HCT116 (cell line): ENCODE measurements around the gene FGD4. TPM values are rescaled to one million over a fixed set of nuclear protein-coding genes. Genes with fewer than 3 reads are reported as not detected.

Experiments used
- ATAC-seq: fragments of 200-7000 bp; cut with Tn5 transposase; 2 replicates; pipeline ENCODE4 v1.9.1; 2020; ENCODE audit warnings: mild to moderate bottlenecking, moderate library complexity
- BruUV-seq: library from RNA; stranded (reverse); fragments of 400-500 nt; replicated peaks from 2 replicates; lab custom pipeline; 2021; lab: Mats Ljungman, UMichigan
- CTCF ChIA-PET: fragments of 300-600 bp; sonication (Branson Sonifier 250); formaldehyde crosslinking; loops from one replicate; lab custom pipeline; 2021; ENCODE audit warnings: antibody characterized with exemption; lab: Charles Lee
- POLR2A ChIA-PET: fragments of 300-600, 350-600 bp; sonication (Branson Sonifier 250); formaldehyde crosslinking; loops from one replicate; lab custom pipeline; 2021; ENCODE audit warnings: antibody characterized with exemption; lab: Charles Lee
- RAD21 ChIA-PET, 2 experiments: fragments of 300-600 bp; sonication (Branson Sonifier 250); formaldehyde crosslinking; loops; one replicate each; lab custom pipeline; 2023; ENCODE audit warnings: low total read pairs in 2 of 2; ENCODE audit not compliant: uncharacterized antibody in 2 of 2, unreplicated experiment in 2 of 2, low non-redundant PET in 1 of 2; lab: Charles Lee
- DNase-seq: peaks from one replicate; pipeline ENCODE4 v3.0.0-alpha.2; 2010; ENCODE audit warnings: low read depth, low spot score
- H2AFZ ChIP-seq: fragments of 200-600 bp; shearing (Covaris generic), sonication (generic); 2 replicates; pipeline ENCODE4 v1.6.1; 2017; ENCODE audit warnings: low read depth, mixed run types, mixed read lengths, antibody characterized with exemption, low read length; ENCODE audit not compliant: poor library complexity, severe bottlenecking
- H3K27ac ChIP-seq: 2 replicates; pipeline ENCODE4 v1.5.1; 2012; ENCODE audit warnings: low read depth, low read length
- H3K27me3 ChIP-seq: fragments of 200-600 bp; sonication (generic); 2 replicates; pipeline ENCODE4 v1.6.1; 2016; ENCODE audit warnings: mixed run types, low read length, mixed read lengths; ENCODE audit not compliant: insufficient read depth
- H3K36me3 ChIP-seq, 2 experiments: fragments of 200-500 bp in 1 of 2; fragments of 200-600 bp in 1 of 2; sonication (Bioruptor generic) in 1 of 2; sonication (generic) in 1 of 2; 2 replicates each; pipeline versions ENCODE4 v1.5.1 to v1.6.1; 2014 to 2016; ENCODE audit warnings: low read length in 2 of 2, inconsistent platforms in 1 of 2, mixed read lengths in 1 of 2, mixed run types in 1 of 2; ENCODE audit not compliant: insufficient read depth in 2 of 2, control insufficient read depth in 1 of 2
- H3K4me1 ChIP-seq, 2 experiments: fragments of 200-600 bp in 1 of 2; sonication (generic) in 1 of 2; 2 replicates each; pipeline versions ENCODE4 v1.5.1 to v1.6.1; 2012 to 2017; ENCODE audit warnings: low read length in 2 of 2, inconsistent platforms in 1 of 2, mild to moderate bottlenecking in 1 of 2, mixed read lengths in 1 of 2, mixed run types in 1 of 2, moderate library complexity in 1 of 2; ENCODE audit not compliant: insufficient read depth in 2 of 2, control insufficient read depth in 1 of 2
- H3K4me2 ChIP-seq: fragments of 200-600 bp; sonication (generic); 2 replicates; pipeline ENCODE4 v1.6.1; 2017; ENCODE audit warnings: mixed run types, low read length, mixed read lengths
- H3K4me3 ChIP-seq, 2 experiments: fragments of 200-600 bp in 1 of 2; sonication (generic) in 1 of 2; replicated peaks in 1 of 2; 2 replicates each; pipeline ENCODE4 v1.5.1; 2011 to 2016; ENCODE audit warnings: low read length in 2 of 2, control low read depth in 1 of 2, low read depth in 1 of 2, mild to moderate bottlenecking in 1 of 2, mixed read lengths in 1 of 2, mixed run types in 1 of 2
- H3K79me2 ChIP-seq: fragments of 200-600 bp; sonication (generic); 2 replicates; pipeline ENCODE4 v1.6.1; 2017; ENCODE audit warnings: mild to moderate bottlenecking, mixed run types, low read length, moderate library complexity, mixed read lengths; ENCODE audit not compliant: insufficient read depth
- H3K9ac ChIP-seq: fragments of 200-600 bp; sonication (generic); 2 replicates; pipeline ENCODE4 v1.6.1; 2016; ENCODE audit warnings: low read length, mixed read lengths
- H3K9me2 ChIP-seq: fragments of 200-600 bp; sonication (generic), shearing (Covaris generic); 2 replicates; pipeline ENCODE4 v1.6.1; 2017; ENCODE audit warnings: mixed run types, mild to moderate bottlenecking, moderate library complexity; ENCODE audit not compliant: insufficient read depth
- H3K9me3 ChIP-seq, 2 experiments: fragments of 200-500 bp in 1 of 2; fragments of 200-600 bp in 1 of 2; sonication (Bioruptor generic) in 1 of 2; sonication (generic) in 1 of 2; 2 replicates each; pipeline ENCODE4 v1.6.1; 2014 to 2017; ENCODE audit warnings: low read length in 2 of 2, mixed read lengths in 2 of 2, inconsistent platforms in 1 of 2, low read depth in 1 of 2, mild to moderate bottlenecking in 1 of 2, mixed run types in 1 of 2, moderate library complexity in 1 of 2; ENCODE audit not compliant: control insufficient read depth in 1 of 2, insufficient read depth in 1 of 2
- H4K20me1 ChIP-seq: fragments of 200-600 bp; sonication (generic), shearing (Covaris generic); 2 replicates; pipeline ENCODE4 v1.6.1; 2017; ENCODE audit warnings: mixed run types, mild to moderate bottlenecking, moderate library complexity; ENCODE audit not compliant: insufficient read depth
- CBX3 ChIP-seq: IDR thresholded peaks from 2 replicates; pipeline ENCODE4 v1.6.1; 2012; ENCODE audit warnings: low read depth
- ELF1 ChIP-seq: IDR thresholded peaks from 2 replicates; pipeline ENCODE4 v1.6.1; 2012; ENCODE audit warnings: low read depth, borderline replicate concordance
- EZH2 ChIP-seq: fragments of 200-600 bp; sonication (generic); IDR thresholded peaks from 2 replicates; pipeline ENCODE4 v1.6.1; 2017; ENCODE audit warnings: antibody characterized with exemption, mixed run types
- FOSL1 ChIP-seq: IDR thresholded peaks from 2 replicates; pipeline ENCODE4 v1.6.1; 2012; ENCODE audit warnings: low read depth
- JUND ChIP-seq: IDR thresholded peaks from 2 replicates; pipeline ENCODE4 v1.6.1; 2012
- POLR2A ChIP-seq: IDR thresholded peaks from 2 replicates; pipeline ENCODE4 v1.7.0; 2011; ENCODE audit warnings: borderline replicate concordance; ENCODE audit not compliant: insufficient read depth, insufficient read length; ENCODE audit errors: extremely low read depth
- SIN3A ChIP-seq: IDR thresholded peaks from 2 replicates; pipeline ENCODE4 v1.6.1; 2012; ENCODE audit warnings: low read depth
- SP1 ChIP-seq: IDR thresholded peaks from 2 replicates; pipeline ENCODE4 v1.6.1; 2012; ENCODE audit warnings: low read depth
- YY1 ChIP-seq: IDR thresholded peaks from 2 replicates; pipeline ENCODE4 v1.6.1; 2011; ENCODE audit warnings: low read length, low read depth, moderate library complexity, mild to moderate bottlenecking; ENCODE audit not compliant: insufficient replicate concordance; ENCODE audit errors: extremely low read depth
- ZFX ChIP-seq: fragments of 450-650 bp; IDR thresholded peaks from 2 replicates; pipeline ENCODE4 v1.6.1; 2017
- intact Hi-C: fragments of 100-400 bp; cut with micrococcal nuclease; formaldehyde crosslinking; loops from 2 replicates; pipeline ENCODE4 v1.10.0; 2022
- total RNA-seq: library from RNA; stranded (reverse); gene quantifications from one replicate; pipeline ENCODE4 v1.2.1, GENCODE V29; 2021; ENCODE audit not compliant: unreplicated experiment
- TF ChIP-seq, protein P1 (sequence below): IDR thresholded peaks from 2 replicates; pipeline ENCODE4 v1.6.1; 2011; ENCODE audit warnings: mild to moderate bottlenecking, low read length, moderate library complexity; ENCODE audit not compliant: insufficient replicate concordance; ENCODE audit errors: extremely low read depth
- TF ChIP-seq, protein P2 (sequence below): IDR thresholded peaks from 2 replicates; pipeline ENCODE4 v1.6.1; 2012

Gene FGD4
- total RNA-seq, 1 experiment from 2014 or later: 7.7 TPM

DNA sequence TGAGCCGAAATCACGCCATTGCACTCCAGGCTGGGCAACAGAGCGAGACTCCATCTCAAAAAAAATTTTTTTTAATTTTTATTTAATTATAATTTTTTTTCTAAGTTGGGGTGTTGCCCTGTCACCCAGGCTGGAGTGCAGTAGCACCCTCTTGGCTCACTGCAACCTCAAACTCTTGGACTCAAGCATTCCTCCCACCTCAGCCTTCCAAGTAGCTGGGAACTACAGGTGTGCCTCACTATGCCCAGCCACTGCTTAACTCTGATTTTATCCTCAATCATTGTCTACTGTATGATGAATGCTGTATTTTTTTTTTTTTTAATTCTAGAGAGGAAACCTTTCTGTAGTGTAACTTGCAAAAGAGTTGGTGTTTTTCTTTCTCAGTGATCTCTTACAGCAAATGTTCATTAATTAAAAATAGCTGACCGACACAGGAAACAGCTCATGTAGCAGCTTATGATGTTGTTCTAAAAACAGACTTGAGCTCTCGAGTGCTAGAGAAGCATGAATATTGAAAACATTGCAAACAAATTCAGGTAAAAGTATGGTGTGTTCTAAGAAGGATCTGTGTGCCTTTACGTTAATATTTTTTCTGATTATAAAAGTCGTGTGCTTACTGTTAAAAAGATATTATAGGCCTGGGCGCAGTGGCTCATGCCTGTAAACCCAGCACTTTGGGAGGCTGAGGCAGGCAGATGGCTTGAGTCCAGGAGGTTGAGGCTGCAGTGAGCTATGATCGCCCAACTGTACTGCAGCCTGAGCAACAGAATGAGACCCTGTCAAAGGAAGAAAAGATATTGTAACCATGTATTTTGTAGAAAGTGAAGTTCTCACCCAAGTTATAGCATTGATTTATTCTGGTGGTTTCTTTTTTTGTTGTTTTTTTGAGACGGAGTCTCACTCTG lies 68.9 kb downstream of the FGD4 start:
- Histone ChIP-seq H3K9me2 (no peaks in the 10 kb centered on the region), H3K4me2 (no peak overlapping the region), H3K4me1 (no peaks in the 10 kb centered on the region), H3K27me3 (no peaks in the 10 kb centered on the region), H4K20me1 (no peaks in the 10 kb centered on the region), H3K4me3 (no peak overlapping the region), H3K27ac (no peak overlapping the region), H2AFZ (no peak overlapping the region), H3K9me3 (no peaks in the 10 kb centered on the region), H3K9ac (no peak overlapping the region), H3K36me3 (no peaks in the 10 kb centered on the region), H3K79me2 (no peaks in the 10 kb centered on the region)
- POLR2A ChIA-PET: no interaction called here
- DNase-seq (no peak), ATAC-seq (no peak)
- TF ChIP-seq SIN3A: no peak
- no peak for TF ChIP-seq YY1
- no peak for TF ChIP-seq SP1
- no peak for TF ChIP-seq ELF1
- TF ChIP-seq EZH2: no peak
- no peak for TF ChIP-seq POLR2A
- TF ChIP-seq, protein P1, sequence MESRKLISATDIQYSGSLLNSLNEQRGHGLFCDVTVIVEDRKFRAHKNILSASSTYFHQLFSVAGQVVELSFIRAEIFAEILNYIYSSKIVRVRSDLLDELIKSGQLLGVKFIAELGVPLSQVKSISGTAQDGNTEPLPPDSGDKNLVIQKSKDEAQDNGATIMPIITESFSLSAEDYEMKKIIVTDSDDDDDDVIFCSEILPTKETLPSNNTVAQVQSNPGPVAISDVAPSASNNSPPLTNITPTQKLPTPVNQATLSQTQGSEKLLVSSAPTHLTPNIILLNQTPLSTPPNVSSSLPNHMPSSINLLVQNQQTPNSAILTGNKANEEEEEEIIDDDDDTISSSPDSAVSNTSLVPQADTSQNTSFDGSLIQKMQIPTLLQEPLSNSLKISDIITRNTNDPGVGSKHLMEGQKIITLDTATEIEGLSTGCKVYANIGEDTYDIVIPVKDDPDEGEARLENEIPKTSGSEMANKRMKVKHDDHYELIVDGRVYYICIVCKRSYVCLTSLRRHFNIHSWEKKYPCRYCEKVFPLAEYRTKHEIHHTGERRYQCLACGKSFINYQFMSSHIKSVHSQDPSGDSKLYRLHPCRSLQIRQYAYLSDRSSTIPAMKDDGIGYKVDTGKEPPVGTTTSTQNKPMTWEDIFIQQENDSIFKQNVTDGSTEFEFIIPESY: no peak
- no peak for TF ChIP-seq ZFX
- TF ChIP-seq, protein P2, sequence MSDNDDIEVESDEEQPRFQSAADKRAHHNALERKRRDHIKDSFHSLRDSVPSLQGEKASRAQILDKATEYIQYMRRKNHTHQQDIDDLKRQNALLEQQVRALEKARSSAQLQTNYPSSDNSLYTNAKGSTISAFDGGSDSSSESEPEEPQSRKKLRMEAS: no peak
- no peak for TF ChIP-seq JUND
- TF ChIP-seq FOSL1: no peak
- no peak for TF ChIP-seq CBX3
- RAD21 ChIA-PET: no interaction called here
- CTCF ChIA-PET: no interaction called here
- intact Hi-C loops: no loop called here
- no TSS peak for BruUV-seq
